Neural cell (in vitro differentiated cells): ENCODE data around the gene PSPN.
A peak's percentile ranks its signal among the peaks of the same experiment; 100 is the strongest.

Source experiments
- CTCF ChIP-seq: fragments of 450-650 bp; IDR thresholded peaks from 2 replicates; pipeline ENCODE4 v1.5.1; 2014; ENCODE audit warnings: antibody characterized with exemption, mild to moderate bottlenecking, moderate library complexity; ENCODE audit not compliant: poor library complexity, severe bottlenecking
- EP300 ChIP-seq: fragments of 450-650 bp; conservative IDR thresholded peaks from 2 replicates; pipeline ENCODE4 v1.6.1; 2014; ENCODE audit warnings: antibody characterized with exemption, mild to moderate bottlenecking, moderate library complexity; ENCODE audit not compliant: poor library complexity, severe bottlenecking
- RAD21 ChIP-seq: fragments of 450-650 bp; conservative IDR thresholded peaks from 2 replicates; pipeline ENCODE4 v1.6.1; 2014; ENCODE audit warnings: antibody characterized with exemption, mild to moderate bottlenecking, moderate library complexity

DNA sequence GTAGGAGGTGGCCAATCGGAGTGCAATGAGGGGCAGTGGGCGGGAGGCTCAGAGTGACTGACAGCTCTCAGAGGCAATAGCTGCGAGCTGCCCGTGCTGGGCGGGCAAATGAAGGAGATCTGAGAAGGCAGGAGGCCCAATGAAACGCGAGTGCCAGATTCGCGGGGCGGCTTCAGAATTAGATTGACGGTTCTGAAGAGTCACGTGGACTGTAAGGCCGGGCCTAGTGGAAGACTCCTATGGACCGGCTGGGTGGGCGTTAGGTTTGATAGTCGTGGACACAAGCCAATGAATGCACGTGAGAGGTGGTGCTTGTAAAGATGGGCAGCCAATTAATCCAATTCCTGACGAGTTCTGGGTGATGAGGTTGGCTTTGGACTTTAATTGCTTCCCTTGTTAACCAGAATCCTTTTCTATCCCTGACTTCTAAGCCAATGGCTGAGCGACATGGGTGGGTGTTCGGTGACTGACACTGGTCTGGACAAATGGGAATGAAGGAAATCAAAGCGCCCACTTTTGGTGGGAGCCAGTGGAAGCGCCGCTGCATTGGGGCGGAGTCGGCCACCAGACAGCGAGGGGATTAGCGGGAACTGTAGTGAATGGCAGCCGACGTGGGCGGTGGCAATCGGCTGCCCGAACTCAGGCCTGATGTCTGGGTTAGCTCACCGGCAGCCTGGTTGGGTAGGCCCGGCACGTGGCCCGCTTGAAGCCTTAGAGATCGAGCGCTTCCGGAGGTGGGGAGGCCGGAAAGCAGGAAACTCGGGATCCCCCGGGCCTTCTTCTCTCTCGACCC, 49.4 kb upstream of the PSPN start:
- TF ChIP-seq CTCF (peak; percentile 64), RAD21 (no peak), EP300 (no peak)
